DND-41 (cell line): ENCODE data around the gene FAM43A.

Experiments
- CTCF ChIP-seq: IDR thresholded peaks from 2 replicates; pipeline ENCODE4 v1.5.1; 2012; ENCODE audit warnings: borderline replicate concordance, low read length, moderate library complexity, mild to moderate bottlenecking; ENCODE audit not compliant: poor library complexity, severe bottlenecking; ENCODE audit errors: extremely low read depth
- EZH2 ChIP-seq: IDR thresholded peaks from 3 replicates; pipeline ENCODE4 v1.6.1; 2012; ENCODE audit warnings: borderline replicate concordance, low read depth, mild to moderate bottlenecking, moderate library complexity, low read length, inconsistent platforms; ENCODE audit not compliant: severe bottlenecking

- no peak for TF ChIP-seq CTCF
- TF ChIP-seq EZH2 = no peak
Measured at GRCh38 chr3:194657439-194657838, 28.2 kb upstream of the FAM43A start.
